PC-3 (cell line): ENCODE results near the gene TUBB4A.

ENCODE experiments used
- CTCF ChIP-seq: fragments of 300-600 bp; sonication (generic); conservative IDR thresholded peaks from 2 replicates; pipeline ENCODE4 v1.5.1; 2017; ENCODE audit warnings: antibody characterized with exemption, low read depth, mild to moderate bottlenecking, low read length
- EZH2 ChIP-seq: fragments of 300-600 bp; sonication (generic); IDR thresholded peaks from one replicate; pipeline ENCODE4 v1.6.1; 2017; ENCODE audit warnings: antibody characterized with exemption, mild to moderate bottlenecking, low read length; ENCODE audit not compliant: unreplicated experiment

- no peak for TF ChIP-seq CTCF
- no peak for TF ChIP-seq EZH2
These were observed 43.3 kb downstream of the TUBB4A start for GRCh38 chr19:6458695-6459261.
